ENCODE results near the gene PLEKHG4B.
"Not testable (repeated sequence)": the region's sequence is repeated elsewhere in the genome, so short reads cannot be mapped to it uniquely, and the experiment has no call there.

PLEKHG4B gene

DNA sequence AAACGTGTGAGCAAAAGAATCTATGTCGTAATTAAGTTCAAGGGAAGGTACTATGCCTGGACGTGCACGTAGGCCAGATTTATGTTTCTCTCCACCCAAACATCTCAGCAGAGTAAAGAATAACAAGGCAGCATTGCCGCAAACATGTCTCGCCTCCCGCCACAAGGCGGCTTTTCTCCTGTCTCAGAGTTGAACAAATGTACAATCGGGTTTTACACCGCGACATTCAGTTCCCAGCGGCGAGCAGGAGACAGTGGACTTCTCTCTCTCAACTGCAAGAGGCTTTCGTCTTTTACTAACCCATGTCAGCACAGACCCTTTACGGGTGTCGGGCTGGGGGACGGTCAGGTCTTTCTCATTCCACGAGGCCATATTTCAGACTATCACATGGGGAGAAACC, 105.1 kb downstream of the PLEKHG4B start:
- not testable (repeated sequence) for H3K4me1 ChIP-seq (ENCODE audit: control insufficient read depth, low read depth, low read length); H3K36me3 ChIP-seq (ENCODE audit: control insufficient read depth, low read depth, low read length); H3K9ac ChIP-seq (ENCODE audit: low read length); H3K4me3 ChIP-seq (ENCODE audit: low read length); H3K27ac ChIP-seq (ENCODE audit: low read length); H3K27me3 ChIP-seq (ENCODE audit: control insufficient read depth, insufficient read depth, low read length); H3K9me3 ChIP-seq (ENCODE audit: control insufficient read depth, low read depth, low read length)

DNA sequence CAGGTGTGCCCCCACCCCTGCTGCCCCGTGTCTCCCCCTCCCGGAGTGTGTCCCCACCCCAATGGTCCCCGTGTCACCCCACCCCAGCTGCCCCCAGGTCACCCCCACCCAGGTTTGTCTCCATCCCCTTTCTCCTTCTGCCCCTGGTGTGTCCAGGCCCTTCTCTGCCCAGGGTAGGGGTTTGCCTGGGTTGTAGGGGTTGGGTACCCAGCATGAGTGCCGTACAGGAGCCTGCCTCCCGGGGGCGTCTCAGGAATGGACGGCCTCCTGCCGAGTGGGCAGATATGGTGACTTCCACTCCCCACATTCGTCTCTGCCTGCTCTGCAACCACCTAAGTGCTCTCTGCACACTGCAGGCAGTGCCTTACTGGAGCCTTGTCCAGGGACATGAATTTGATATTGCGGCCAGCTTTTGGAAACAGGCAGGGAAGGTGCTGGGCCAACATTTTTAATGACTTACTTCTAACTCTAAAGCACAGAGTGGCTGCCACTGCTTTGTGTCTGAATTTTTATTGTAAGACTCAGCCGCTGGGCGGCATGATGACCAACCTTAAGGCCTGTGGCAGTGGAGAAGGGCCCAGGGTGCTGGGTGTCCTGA, 106.0 kb downstream of the PLEKHG4B start:
- H3K4me1 ChIP-seq (ENCODE audit: control insufficient read depth, low read depth, low read length): no peaks in the 10 kb centered on the region

DNA sequence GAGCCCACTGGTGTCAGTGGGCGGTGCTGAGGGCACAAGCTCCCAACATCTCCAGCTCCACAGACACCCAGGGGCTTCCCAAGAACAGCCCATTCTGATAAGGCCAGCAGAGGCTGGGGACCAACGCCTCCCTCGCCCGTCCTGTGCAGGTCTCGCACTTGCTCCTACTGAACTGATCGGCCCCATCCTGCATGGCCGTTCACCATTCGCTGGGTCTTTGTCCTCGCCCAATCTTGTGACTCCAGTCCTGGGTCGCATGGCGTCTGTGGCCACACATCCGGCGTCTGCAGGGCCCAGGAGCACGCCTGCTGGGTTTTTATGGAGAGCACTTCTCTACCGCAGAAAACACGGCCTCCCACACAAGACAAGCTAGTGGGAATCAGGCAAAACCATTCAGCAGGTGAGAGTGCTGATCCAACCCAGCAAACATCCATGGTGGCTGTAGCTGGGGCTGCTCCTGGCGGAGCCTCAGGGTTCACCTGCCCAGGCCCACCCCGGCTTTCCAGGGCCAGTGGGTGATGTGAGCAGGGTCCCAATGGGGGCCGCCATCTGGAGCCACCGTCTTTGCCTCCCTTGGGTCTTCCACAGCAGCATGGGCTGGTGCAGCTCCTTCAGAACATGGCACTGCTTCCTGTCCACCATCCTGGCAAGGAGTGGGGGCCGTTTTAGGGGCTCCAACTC, 106.7 kb downstream of the PLEKHG4B start:
- Histone ChIP-seq H3K4me3 (ENCODE audit: low read length) (no peak overlapping the region), H3K9ac (ENCODE audit: low read length) (no peak overlapping the region), H3K36me3 (ENCODE audit: control insufficient read depth, low read depth, low read length) (peaks cover 4% of the 10 kb centered on the region), H3K27me3 (ENCODE audit: control insufficient read depth, insufficient read depth, low read length) (no peaks in the 10 kb centered on the region), H3K9me3 (ENCODE audit: control insufficient read depth, low read depth, low read length) (no peaks in the 10 kb centered on the region), H3K27ac (ENCODE audit: low read length) (no peak overlapping the region), H3K4me1 (ENCODE audit: control insufficient read depth, low read depth, low read length) (no peaks in the 10 kb centered on the region)

More for the DNA sequence above, 106.0 kb downstream of the PLEKHG4B start:
- Histone ChIP-seq H3K9ac (ENCODE audit: low read length) (no peak overlapping the region), H3K27me3 (ENCODE audit: control insufficient read depth, insufficient read depth, low read length) (no peaks in the 10 kb centered on the region), H3K9me3 (ENCODE audit: control insufficient read depth, low read depth, low read length) (no peaks in the 10 kb centered on the region), H3K4me3 (ENCODE audit: low read length) (no peak overlapping the region), H3K36me3 (ENCODE audit: control insufficient read depth, low read depth, low read length) (no peaks in the 10 kb centered on the region), H3K27ac (ENCODE audit: low read length) (no peak overlapping the region)

DNA sequence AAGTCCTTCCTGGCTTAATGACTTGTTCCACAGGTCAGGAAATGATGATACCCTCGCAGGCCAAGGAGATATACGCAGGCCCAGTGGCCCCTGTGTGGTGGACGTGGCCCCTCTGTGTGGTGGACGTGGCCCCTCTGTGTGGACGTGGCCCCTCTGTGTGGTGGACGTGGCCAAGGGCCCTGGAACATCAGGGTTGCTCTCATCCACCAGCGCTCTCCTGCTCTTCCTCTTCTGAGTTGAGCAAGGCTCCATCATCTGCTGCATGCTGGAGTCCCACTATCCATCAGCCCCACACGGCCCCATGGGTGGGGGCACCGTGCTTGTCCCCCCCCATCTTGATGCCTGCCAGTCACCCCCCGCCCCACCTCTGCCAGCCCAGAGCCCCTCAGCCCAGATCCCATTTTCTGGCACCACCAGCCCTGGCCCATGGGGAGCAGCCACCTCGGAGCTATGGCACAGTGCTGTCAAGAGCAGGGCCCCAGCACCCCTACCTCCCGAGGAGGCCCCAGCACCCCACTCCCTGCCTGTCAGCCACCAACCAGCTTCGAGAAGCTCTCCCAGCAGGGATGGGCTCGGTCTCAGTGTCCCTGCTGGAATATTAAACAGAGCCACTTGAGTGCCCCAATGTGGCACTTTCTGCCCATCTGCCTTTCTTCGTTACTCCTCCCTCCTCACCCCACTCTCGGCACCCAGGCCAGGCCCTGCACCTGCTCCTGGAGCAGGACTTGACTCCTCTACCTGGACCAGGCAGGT, 107.4 kb downstream of the PLEKHG4B start:
- H3K9ac ChIP-seq (ENCODE audit: low read length): no peak overlapping the region
- H3K9me3 ChIP-seq (ENCODE audit: control insufficient read depth, low read depth, low read length): no peaks in the 10 kb centered on the region
- H3K36me3 ChIP-seq (ENCODE audit: control insufficient read depth, low read depth, low read length): peaks cover 9% of the 10 kb centered on the region
- no peaks in the 10 kb centered on the region for H3K27me3 ChIP-seq (ENCODE audit: control insufficient read depth, insufficient read depth, low read length)
- no peaks in the 10 kb centered on the region for H3K4me1 ChIP-seq (ENCODE audit: control insufficient read depth, low read depth, low read length)
- no peak overlapping the region for H3K27ac ChIP-seq (ENCODE audit: low read length)
- H3K4me3 ChIP-seq (ENCODE audit: low read length): no peak overlapping the region

DNA sequence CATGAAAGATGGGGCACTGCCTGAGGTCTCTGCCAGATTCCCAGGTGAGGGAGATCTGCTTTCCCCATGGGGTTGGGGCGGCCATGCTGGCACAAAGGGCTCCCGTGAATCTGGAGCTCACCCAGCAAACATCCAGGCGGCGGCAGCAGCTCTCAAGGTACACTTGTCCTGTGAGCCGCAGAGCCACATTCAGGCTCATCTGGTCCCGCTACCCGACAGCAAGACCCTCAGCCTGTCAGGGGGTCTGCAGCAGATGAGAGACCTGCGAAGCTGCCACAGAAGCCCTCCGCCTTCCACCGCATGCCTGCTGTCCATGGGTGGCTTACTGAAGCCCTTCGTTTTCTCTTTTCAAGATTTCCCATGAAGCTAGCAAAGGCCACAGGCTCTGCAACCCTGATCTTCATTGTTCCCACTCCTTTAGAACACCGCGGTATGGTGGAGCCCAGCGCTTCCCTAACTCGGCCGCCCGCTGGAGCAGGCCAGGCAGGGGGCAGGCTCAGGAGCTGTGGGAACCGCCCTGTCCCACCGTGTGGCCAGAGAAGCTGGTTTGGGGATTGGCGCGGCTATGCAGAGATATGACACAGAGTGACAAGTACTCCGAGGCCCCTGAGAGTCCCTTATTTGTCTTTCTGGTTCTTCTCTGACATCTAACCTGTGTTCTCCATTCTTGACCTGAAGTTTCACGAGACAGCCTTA, 108.1 kb downstream of the PLEKHG4B start:
- H3K4me3 ChIP-seq (ENCODE audit: low read length): no peak overlapping the region
- H3K9me3 ChIP-seq (ENCODE audit: control insufficient read depth, low read depth, low read length): no peaks in the 10 kb centered on the region
- H3K36me3 ChIP-seq (ENCODE audit: control insufficient read depth, low read depth, low read length): peaks cover 16% of the 10 kb centered on the region
- H3K9ac ChIP-seq (ENCODE audit: low read length): no peak overlapping the region
- H3K27me3 ChIP-seq (ENCODE audit: control insufficient read depth, insufficient read depth, low read length): no peaks in the 10 kb centered on the region
- H3K27ac ChIP-seq (ENCODE audit: low read length): no peak overlapping the region
- no peaks in the 10 kb centered on the region for H3K4me1 ChIP-seq (ENCODE audit: control insufficient read depth, low read depth, low read length)

DNA sequence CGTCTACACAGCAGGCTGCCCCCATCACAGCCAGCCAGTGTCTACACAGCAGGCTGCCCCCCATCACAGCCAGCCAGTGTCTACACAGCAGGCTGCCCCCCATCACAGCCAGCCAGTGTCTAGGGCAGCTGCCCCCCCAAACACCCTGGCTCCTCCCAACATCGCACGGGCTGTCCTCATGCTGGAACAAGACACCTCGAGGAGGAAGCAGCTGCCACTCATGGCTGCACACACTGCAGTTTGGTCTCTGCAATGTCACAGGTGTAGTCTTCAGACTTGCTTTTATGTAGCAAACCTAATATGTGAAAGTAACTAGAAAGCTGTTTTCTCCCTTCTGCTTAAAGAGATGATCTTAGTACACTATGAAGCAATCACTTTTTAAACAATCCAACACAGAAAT, 109.0 kb downstream of the PLEKHG4B start:
- H3K27me3 ChIP-seq (ENCODE audit: control insufficient read depth, insufficient read depth, low read length): no peaks in the 10 kb centered on the region
- H3K9me3 ChIP-seq (ENCODE audit: control insufficient read depth, low read depth, low read length): no peaks in the 10 kb centered on the region
- H3K9ac ChIP-seq (ENCODE audit: low read length): no peak overlapping the region

DNA sequence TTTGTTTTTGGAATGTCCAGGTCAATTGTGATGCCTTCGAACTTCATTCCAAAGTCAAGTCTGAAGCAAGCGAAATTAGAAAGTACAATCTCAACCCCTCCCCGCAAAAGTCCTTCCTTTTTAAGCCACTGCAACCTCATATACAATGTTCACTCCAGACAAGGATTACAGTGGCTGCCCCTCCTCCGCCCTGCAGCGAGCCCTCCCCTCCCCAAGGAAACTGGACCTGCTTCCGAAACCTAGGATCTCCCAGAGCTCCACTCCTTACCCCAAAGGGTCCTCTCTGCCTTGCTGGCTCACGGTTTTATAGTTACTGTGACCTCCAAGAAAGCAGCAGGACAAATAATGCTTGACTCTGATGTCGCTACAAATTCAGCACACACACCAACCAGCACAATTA, 109.7 kb downstream of the PLEKHG4B start:
- Histone ChIP-seq H3K4me3 (ENCODE audit: low read length) (no peak overlapping the region), H3K27ac (ENCODE audit: low read length) (no peak overlapping the region), H3K9ac (ENCODE audit: low read length) (no peak overlapping the region)

More for the DNA sequence above, 109.0 kb downstream of the PLEKHG4B start:
- no peak overlapping the region for H3K4me3 ChIP-seq (ENCODE audit: low read length)
- H3K36me3 ChIP-seq (ENCODE audit: control insufficient read depth, low read depth, low read length): peaks cover 19% of the 10 kb centered on the region
- no peaks in the 10 kb centered on the region for H3K4me1 ChIP-seq (ENCODE audit: control insufficient read depth, low read depth, low read length)
- no peak overlapping the region for H3K27ac ChIP-seq (ENCODE audit: low read length)

DNA sequence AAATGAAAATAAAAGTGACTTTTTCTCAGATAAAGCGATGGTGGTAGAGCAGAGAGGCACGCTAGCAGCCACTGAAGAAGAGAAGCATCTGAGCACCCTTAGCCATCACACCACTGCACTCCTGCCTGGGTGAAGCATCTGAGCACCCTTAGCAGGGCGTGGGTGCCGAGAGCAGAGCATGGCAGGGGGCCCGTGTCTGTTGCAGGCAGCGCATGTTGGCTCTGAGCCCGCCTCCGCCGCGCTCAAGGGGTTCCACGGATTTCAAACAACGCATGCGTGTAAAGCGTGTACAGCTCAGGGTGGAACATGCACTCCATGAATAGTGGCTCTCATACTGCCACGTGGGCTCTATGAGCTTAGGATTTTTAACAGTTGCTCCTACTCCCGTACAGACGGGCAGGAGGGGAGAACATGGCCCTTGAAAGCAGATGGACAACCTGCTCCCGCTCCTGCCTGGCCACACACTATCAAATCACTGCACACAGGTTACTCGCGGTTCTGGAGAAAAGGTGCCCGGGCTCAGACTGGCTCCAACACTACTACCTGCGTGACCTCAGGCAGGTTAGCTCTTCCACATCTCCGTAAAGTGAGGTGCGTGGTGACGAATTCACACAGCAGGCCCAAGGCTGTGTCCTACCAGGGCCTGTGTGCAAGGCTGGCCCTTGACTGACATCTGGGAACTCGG, 111.4 kb downstream of the PLEKHG4B start:
- Histone ChIP-seq H3K27ac (ENCODE audit: low read length) (no peak overlapping the region), H3K9me3 (ENCODE audit: control insufficient read depth, low read depth, low read length) (no peaks in the 10 kb centered on the region), H3K4me1 (ENCODE audit: control insufficient read depth, low read depth, low read length) (no peaks in the 10 kb centered on the region), H3K36me3 (ENCODE audit: control insufficient read depth, low read depth, low read length) (peaks cover 19% of the 10 kb centered on the region), H3K4me3 (ENCODE audit: low read length) (no peak overlapping the region), H3K27me3 (ENCODE audit: control insufficient read depth, insufficient read depth, low read length) (no peaks in the 10 kb centered on the region), H3K9ac (ENCODE audit: low read length) (no peak overlapping the region)

More for the DNA sequence above, 109.7 kb downstream of the PLEKHG4B start:
- Histone ChIP-seq H3K36me3 (ENCODE audit: control insufficient read depth, low read depth, low read length) (peaks cover 19% of the 10 kb centered on the region), H3K9me3 (ENCODE audit: control insufficient read depth, low read depth, low read length) (no peaks in the 10 kb centered on the region), H3K4me1 (ENCODE audit: control insufficient read depth, low read depth, low read length) (no peaks in the 10 kb centered on the region), H3K27me3 (ENCODE audit: control insufficient read depth, insufficient read depth, low read length) (no peaks in the 10 kb centered on the region)

DNA sequence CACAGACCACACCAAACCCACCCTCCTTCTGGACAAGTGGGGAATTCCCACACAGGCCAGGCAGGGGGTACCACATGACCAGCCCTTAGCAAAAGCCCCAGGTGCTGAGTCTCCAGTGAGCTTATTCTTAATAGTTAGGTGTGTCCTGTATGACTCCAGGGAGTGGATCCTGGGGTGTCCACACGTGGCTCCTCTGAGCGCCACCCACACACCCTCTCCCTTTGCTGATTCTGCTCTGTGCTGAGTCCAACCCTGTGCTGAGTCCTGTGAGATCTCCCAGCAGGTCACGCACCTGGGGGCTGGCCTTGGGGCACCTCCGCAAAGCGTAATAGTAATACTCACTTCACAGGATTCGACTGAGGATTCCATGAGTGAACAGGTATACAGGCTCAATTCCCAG, 112.0 kb downstream of the PLEKHG4B start:
- H3K9me3 ChIP-seq (ENCODE audit: control insufficient read depth, low read depth, low read length): no peaks in the 10 kb centered on the region
- no peak overlapping the region for H3K4me3 ChIP-seq (ENCODE audit: low read length)
- H3K9ac ChIP-seq (ENCODE audit: low read length): no peak overlapping the region
- no peaks in the 10 kb centered on the region for H3K27me3 ChIP-seq (ENCODE audit: control insufficient read depth, insufficient read depth, low read length)
- H3K27ac ChIP-seq (ENCODE audit: low read length): no peak overlapping the region
- no peaks in the 10 kb centered on the region for H3K4me1 ChIP-seq (ENCODE audit: control insufficient read depth, low read depth, low read length)
- H3K36me3 ChIP-seq (ENCODE audit: control insufficient read depth, low read depth, low read length): peaks cover 19% of the 10 kb centered on the region

DNA sequence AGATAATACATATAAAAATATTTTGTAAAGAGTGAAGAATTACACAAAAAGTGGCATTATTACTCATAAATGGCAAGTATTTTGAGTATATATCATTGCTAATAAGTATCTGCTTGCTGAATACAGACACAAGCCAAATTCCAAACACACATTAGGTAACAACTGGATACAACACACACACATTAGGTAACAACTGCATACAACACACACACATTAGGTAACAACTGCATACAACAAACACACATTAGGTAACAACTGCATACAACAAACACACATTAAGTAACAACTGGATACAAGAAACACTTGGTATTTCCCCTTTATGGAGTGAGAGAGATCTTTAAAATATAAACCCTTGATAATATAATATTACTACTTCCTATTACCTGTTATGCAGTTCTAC, 112.5 kb downstream of the PLEKHG4B start:
- H3K4me1 ChIP-seq (ENCODE audit: control insufficient read depth, low read depth, low read length): no peaks in the 10 kb centered on the region
- H3K9me3 ChIP-seq (ENCODE audit: control insufficient read depth, low read depth, low read length): no peaks in the 10 kb centered on the region
- no peak overlapping the region for H3K9ac ChIP-seq (ENCODE audit: low read length)

More for the DNA sequence above, 112.5 kb downstream of the PLEKHG4B start:
- Histone ChIP-seq H3K27ac (ENCODE audit: low read length) (no peak overlapping the region), H3K4me3 (ENCODE audit: low read length) (no peak overlapping the region), H3K36me3 (ENCODE audit: control insufficient read depth, low read depth, low read length) (peaks cover 19% of the 10 kb centered on the region), H3K27me3 (ENCODE audit: control insufficient read depth, insufficient read depth, low read length) (no peaks in the 10 kb centered on the region)
